H9 (cell line): ENCODE measurements around the gene RIT2. TPM values are rescaled to one million over a fixed set of nuclear protein-coding genes. Genes with fewer than 3 reads are reported as not detected.

ENCODE experiments used
- DNase-seq: peaks from one replicate; pipeline ENCODE4 v3.0.0-alpha.2; 2017
- H2AFZ ChIP-seq: one replicate; pipeline ENCODE4 v1.6.1; 2013; ENCODE audit warnings: mild to moderate bottlenecking, low read length, control low read depth, moderate library complexity
- H2AK5ac ChIP-seq: 2 replicates; pipeline ENCODE4 v1.6.1; 2013; ENCODE audit warnings: low read length, control low read depth, mixed read lengths; ENCODE audit not compliant: insufficient read length
- H2BK120ac ChIP-seq: one replicate; pipeline ENCODE4 v1.6.1; 2013; ENCODE audit warnings: low read depth, mild to moderate bottlenecking, low read length, control low read depth, inconsistent platforms; ENCODE audit not compliant: poor library complexity, severe bottlenecking
- H2BK12ac ChIP-seq: 2 replicates; pipeline ENCODE4 v1.6.1; 2013; ENCODE audit warnings: low read length, control low read depth, mixed read lengths, low read depth; ENCODE audit not compliant: insufficient read length
- H2BK15ac ChIP-seq: 2 replicates; pipeline ENCODE4 v1.6.1; 2013; ENCODE audit warnings: low read depth, low read length, control low read depth
- H2BK20ac ChIP-seq: one replicate; pipeline ENCODE4 v1.6.1; 2013; ENCODE audit warnings: low read depth, mild to moderate bottlenecking, low read length, control low read depth, inconsistent platforms; ENCODE audit not compliant: poor library complexity, severe bottlenecking
- H2BK5ac ChIP-seq: 2 replicates; pipeline ENCODE4 v1.6.1; 2013; ENCODE audit warnings: low read length, control low read depth, mixed read lengths; ENCODE audit not compliant: insufficient read length
- H3K14ac ChIP-seq: 2 replicates; pipeline ENCODE4 v1.6.1; 2013; ENCODE audit warnings: low read length, control low read depth; ENCODE audit not compliant: insufficient read depth
- H3K18ac ChIP-seq: 2 replicates; pipeline ENCODE4 v1.6.1; 2013; ENCODE audit warnings: low read depth, mild to moderate bottlenecking, mixed read lengths, low read length, control low read depth; ENCODE audit not compliant: insufficient read length
- H3K23ac ChIP-seq: 2 replicates; pipeline ENCODE4 v1.6.1; 2013; ENCODE audit warnings: low read length, control low read depth, mixed read lengths, low read depth; ENCODE audit not compliant: insufficient read length
- H3K23me2 ChIP-seq: 2 replicates; pipeline ENCODE4 v1.6.1; 2013; ENCODE audit warnings: low read depth, mild to moderate bottlenecking, mixed read lengths, low read length, control low read depth; ENCODE audit not compliant: insufficient read length, poor library complexity, severe bottlenecking
- H3K27ac ChIP-seq: 2 replicates; pipeline ENCODE4 v1.5.1; 2013; ENCODE audit warnings: low read length, control low read depth, mixed read lengths, low read depth; ENCODE audit not compliant: insufficient read length
- H3K27me3 ChIP-seq: 2 replicates; pipeline ENCODE4 v1.6.1; 2013; ENCODE audit warnings: low read length, control low read depth, inconsistent platforms; ENCODE audit not compliant: insufficient read depth
- H3K4ac ChIP-seq: 2 replicates; pipeline ENCODE4 v1.6.1; 2013; ENCODE audit warnings: low read depth, mild to moderate bottlenecking, control low read depth, inconsistent platforms, low read length, moderate library complexity
- H3K4me1 ChIP-seq: 2 replicates; pipeline ENCODE4 v1.6.1; 2013; ENCODE audit warnings: low read length, control low read depth, inconsistent platforms; ENCODE audit not compliant: insufficient read depth
- H3K4me2 ChIP-seq: 2 replicates; pipeline ENCODE4 v1.6.1; 2013; ENCODE audit warnings: low read length, control low read depth, mixed read lengths; ENCODE audit not compliant: insufficient read length, insufficient read depth
- H3K56ac ChIP-seq: 2 replicates; pipeline ENCODE4 v1.6.1; 2013; ENCODE audit warnings: low read depth, mild to moderate bottlenecking, mixed read lengths, low read length, control low read depth; ENCODE audit not compliant: insufficient read length
- H3K79me1 ChIP-seq: 2 replicates; pipeline ENCODE4 v1.6.1; 2013; ENCODE audit warnings: low read depth, mild to moderate bottlenecking, moderate library complexity, low read length, control low read depth, inconsistent platforms; ENCODE audit not compliant: insufficient read depth, poor library complexity, severe bottlenecking
- H3K79me2 ChIP-seq: 2 replicates; pipeline ENCODE4 v1.6.1; 2013; ENCODE audit warnings: low read length, control low read depth, inconsistent platforms; ENCODE audit not compliant: insufficient read depth
- H3K9ac ChIP-seq: 2 replicates; pipeline ENCODE4 v1.6.1; 2013; ENCODE audit warnings: low read length, control low read depth, mixed read lengths; ENCODE audit not compliant: insufficient read length; ENCODE audit errors: extremely low read depth
- H3K9me3 ChIP-seq: one replicate; pipeline ENCODE4 v1.6.1; 2013; ENCODE audit warnings: low read depth, low read length, inconsistent platforms; ENCODE audit not compliant: control insufficient read depth
- H3T11ph ChIP-seq: one replicate; pipeline ENCODE4 v1.6.1; 2013; ENCODE audit warnings: mild to moderate bottlenecking, low read length, control low read depth, inconsistent platforms
- H4K20me1 ChIP-seq: one replicate; pipeline ENCODE4 v1.6.1; 2013; ENCODE audit not compliant: control insufficient read depth, insufficient read length, insufficient read depth
- H4K5ac ChIP-seq: 2 replicates; pipeline ENCODE4 v1.6.1; 2013; ENCODE audit warnings: low read depth, mild to moderate bottlenecking, mixed read lengths, low read length, control low read depth; ENCODE audit not compliant: insufficient read length
- H4K8ac ChIP-seq: replicated peaks from 2 replicates; pipeline ENCODE4 v1.6.1; 2013; ENCODE audit warnings: low read length, control low read depth, mixed read lengths, low read depth; ENCODE audit not compliant: insufficient read length
- H4K91ac ChIP-seq: 2 replicates; pipeline ENCODE4 v1.6.1; 2013; ENCODE audit warnings: low read depth, mild to moderate bottlenecking, moderate library complexity, mixed read lengths, low read length, control low read depth; ENCODE audit not compliant: insufficient read length
- H3K27ac Mint-ChIP-seq, 3 experiments: 2 replicates in 2 of 3; 3 replicates in 1 of 3; pipeline ENCODE4 v1.8.0; 2020 to 2021; ENCODE audit warnings: mixed read lengths in 3 of 3, mild to moderate bottlenecking in 1 of 3, moderate library complexity in 1 of 3
- H3K27me3 Mint-ChIP-seq: 2 replicates; pipeline ENCODE4 v1.8.0; 2021; ENCODE audit warnings: low read depth, mild to moderate bottlenecking, moderate library complexity, mixed read lengths
- H3K36me3 Mint-ChIP-seq, 3 experiments: 2 replicates in 2 of 3; 3 replicates in 1 of 3; pipeline ENCODE4 v1.8.0; 2020 to 2021; ENCODE audit warnings: low read depth in 3 of 3, mixed read lengths in 3 of 3; ENCODE audit not compliant: insufficient read depth in 1 of 3
- H3K4me1 Mint-ChIP-seq, 2 experiments: 2 replicates each; pipeline ENCODE4 v1.8.0; 2020; ENCODE audit warnings: mixed read lengths in 2 of 2
- H3K4me3 Mint-ChIP-seq, 2 experiments: 2 replicates in 1 of 2; 3 replicates in 1 of 2; pipeline ENCODE4 v1.8.0; 2020 to 2021; ENCODE audit warnings: mild to moderate bottlenecking in 2 of 2, mixed read lengths in 2 of 2, moderate library complexity in 1 of 2
- H3K9me3 Mint-ChIP-seq, 2 experiments: 2 replicates in 1 of 2; 3 replicates in 1 of 2; pipeline ENCODE4 v1.8.0; 2020; ENCODE audit warnings: mild to moderate bottlenecking in 2 of 2, mixed read lengths in 2 of 2, moderate library complexity in 1 of 2
- WGBS: extraction: QIAGEN DNeasy Blood & Tissue Kit; methylation state at CpG from one replicate; pipeline ENCODE4 v1.1.7; 2013; ENCODE audit warnings: missing lambda C conversion rate, low lambda C conversion rate, mixed read lengths; ENCODE audit not compliant: insufficient read length; ENCODE audit errors: extremely low coverage; 5-methylcytosine and 5-hydroxymethylcytosine counted together
- total RNA-seq: library from RNA; stranded (reverse); gene quantifications from 2 replicates; pipeline ENCODE4 v1.2.1, GENCODE V29; 2021
- TF ChIP-seq, protein P1 (sequence below): fragments of 200-600 bp; sonication (generic); conservative IDR thresholded peaks from 3 replicates; pipeline ENCODE4 v1.8.0; 2021; ENCODE audit warnings: antibody characterized with exemption, mild to moderate bottlenecking

Gene RIT2
- total RNA-seq, 1 experiment from 2014 or later = 1.2 TPM

DNA sequence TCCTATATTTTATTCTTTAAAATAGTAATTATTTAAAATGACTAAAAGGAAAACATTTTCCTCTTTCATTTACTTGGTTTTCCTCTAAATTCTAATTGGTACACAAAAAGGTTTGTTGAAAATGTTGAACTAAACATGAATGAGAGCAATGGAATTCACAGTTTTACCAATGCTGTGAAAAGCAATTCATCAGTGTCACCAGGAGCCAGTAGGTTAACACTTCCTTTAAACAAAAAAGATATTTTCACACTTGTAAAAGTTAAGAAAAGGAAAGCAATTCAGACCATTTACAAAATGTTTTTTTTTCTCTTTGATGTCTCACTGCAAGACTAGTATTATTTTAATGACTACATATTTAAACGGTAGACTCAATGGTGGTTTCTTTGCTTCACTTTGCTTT is 341.6 kb downstream of the RIT2 start:
- Histone ChIP-seq H2BK5ac (no peak overlapping the region), H2AK5ac (no peak overlapping the region), H3K4ac (no peak overlapping the region), H3K9me3 (no peaks in the 10 kb centered on the region), H4K91ac (no peak overlapping the region), H2BK20ac (no peak overlapping the region), H2BK15ac (no peak overlapping the region), H3K27ac (no peak overlapping the region), H3K4me1 (peaks cover 3% of the 10 kb centered on the region; the same call in 1 of the 2 replicates), H3K4me2 (no peak overlapping the region), H3K9ac (no peak overlapping the region), H3K56ac (no peak overlapping the region), H3K23ac (no peak overlapping the region), H3T11ph (no peak overlapping the region), H3K27me3 (no peaks in the 10 kb centered on the region), H2BK120ac (no peak overlapping the region), H4K20me1 (no peaks in the 10 kb centered on the region), H3K79me2 (no peaks in the 10 kb centered on the region), H2AFZ (no peak overlapping the region), H3K14ac (no peak overlapping the region), H3K79me1 (no peaks in the 10 kb centered on the region), H3K18ac (no peak overlapping the region), H2BK12ac (no peak overlapping the region), H4K8ac (no peak overlapping the region), H3K23me2 (no peaks in the 10 kb centered on the region), H4K5ac (no peak overlapping the region)
- Mint-ChIP-seq H3K27me3 (no peaks in the 10 kb centered on the region), H3K4me1 (peaks cover 23 to 26% of the 10 kb centered on the region in 2 experiments), H3K4me3 (no peak overlapping the region), H3K27ac (no peak overlapping the region), H3K36me3 (peaks cover 0 to 5% (median 0%) of the 10 kb centered on the region in 3 experiments; a peak in 2 of 7 replicates), H3K9me3 (peaks cover 0 to 3% of the 10 kb centered on the region in 2 experiments; a peak in 1 of 5 replicates)
- no CpG with 5 or more reads among the region's 1 CpG for WGBS
- TF ChIP-seq, protein P1, sequence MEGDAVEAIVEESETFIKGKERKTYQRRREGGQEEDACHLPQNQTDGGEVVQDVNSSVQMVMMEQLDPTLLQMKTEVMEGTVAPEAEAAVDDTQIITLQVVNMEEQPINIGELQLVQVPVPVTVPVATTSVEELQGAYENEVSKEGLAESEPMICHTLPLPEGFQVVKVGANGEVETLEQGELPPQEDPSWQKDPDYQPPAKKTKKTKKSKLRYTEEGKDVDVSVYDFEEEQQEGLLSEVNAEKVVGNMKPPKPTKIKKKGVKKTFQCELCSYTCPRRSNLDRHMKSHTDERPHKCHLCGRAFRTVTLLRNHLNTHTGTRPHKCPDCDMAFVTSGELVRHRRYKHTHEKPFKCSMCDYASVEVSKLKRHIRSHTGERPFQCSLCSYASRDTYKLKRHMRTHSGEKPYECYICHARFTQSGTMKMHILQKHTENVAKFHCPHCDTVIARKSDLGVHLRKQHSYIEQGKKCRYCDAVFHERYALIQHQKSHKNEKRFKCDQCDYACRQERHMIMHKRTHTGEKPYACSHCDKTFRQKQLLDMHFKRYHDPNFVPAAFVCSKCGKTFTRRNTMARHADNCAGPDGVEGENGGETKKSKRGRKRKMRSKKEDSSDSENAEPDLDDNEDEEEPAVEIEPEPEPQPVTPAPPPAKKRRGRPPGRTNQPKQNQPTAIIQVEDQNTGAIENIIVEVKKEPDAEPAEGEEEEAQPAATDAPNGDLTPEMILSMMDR = no peak
- DNase-seq = no peak
